ENCODE data around the gene EFNA5.

Gene EFNA5

GRCh38 chr5:107541400-107541799 is 129.3 kb downstream of the EFNA5 start:
- DNase-seq = no peak

- no peak for DNase-seq
These were observed 130.9 kb downstream of the EFNA5 start for GRCh38 chr5:107539726-107540330.

- DNase-seq = no peak
These were observed 131.8 kb downstream of the EFNA5 start for GRCh38 chr5:107538805-107539445.

- no peak for DNase-seq
These were observed 132.4 kb downstream of the EFNA5 start for GRCh38 chr5:107538331-107538730.

GRCh38 chr5:107535849-107536248 is 134.9 kb downstream of the EFNA5 start:
- no peak for DNase-seq

GRCh38 chr5:107533910-107534876 is 136.5 kb downstream of the EFNA5 start:
- DNase-seq = no peak

- no peak for DNase-seq
These were observed 137.8 kb downstream of the EFNA5 start for GRCh38 chr5:107532916-107533315.

- DNase-seq = no peak
These were observed 138.4 kb downstream of the EFNA5 start for GRCh38 chr5:107532169-107532878.

- no peak for DNase-seq
These were observed 139.4 kb downstream of the EFNA5 start for GRCh38 chr5:107531308-107531707.

- no peak for DNase-seq
These were observed 141.1 kb downstream of the EFNA5 start for GRCh38 chr5:107529618-107530017.

GRCh38 chr5:107526270-107526937 is 144.3 kb downstream of the EFNA5 start:
- no peak for DNase-seq

- DNase-seq = no peak
These were observed 146.6 kb downstream of the EFNA5 start for GRCh38 chr5:107524111-107524510.

- no peak for DNase-seq
These were observed 147.6 kb downstream of the EFNA5 start for GRCh38 chr5:107523029-107523680.

- no peak for DNase-seq
These were observed 148.3 kb downstream of the EFNA5 start for GRCh38 chr5:107522456-107522855.

GRCh38 chr5:107519900-107520354 is 150.8 kb downstream of the EFNA5 start:
- DNase-seq = no peak

GRCh38 chr5:107518616-107519015 is 152.1 kb downstream of the EFNA5 start:
- no peak for DNase-seq

GRCh38 chr5:107518190-107518589 is 152.5 kb downstream of the EFNA5 start:
- no peak for DNase-seq

GRCh38 chr5:107517185-107518033 is 153.3 kb downstream of the EFNA5 start:
- no peak for DNase-seq

GRCh38 chr5:107516452-107517184 is 154.1 kb downstream of the EFNA5 start:
- no peak for DNase-seq

GRCh38 chr5:107515521-107516080 is 155.1 kb downstream of the EFNA5 start:
- no peak for DNase-seq

Data from stimulated activated naive CD4-positive, alpha-beta T cell treated with Interleukin-2 at 50 U/mL for 16 hours (primary cell).